A549 (cell line): Measurements from ENCODE around the gene NCOA5. TPM values are rescaled to one million over a fixed set of nuclear protein-coding genes. Genes with fewer than 3 reads are reported as not detected.

Experiments used
- ATAC-seq, 2 experiments: fragments of 200-7000 bp in 1 of 2; fragments of >200 bp in 1 of 2; cut with Nextera tagmentation in 1 of 2; cut with Tn5 transposase in 1 of 2; 3 replicates each; pipeline versions ENCODE4 v1.8.0 to v1.9.1; 2018 to 2020; ENCODE audit warnings: mild to moderate bottlenecking in 1 of 2, moderate library complexity in 1 of 2
- CTCF ChIA-PET: fragments of 300-600 bp; sonication (Branson Sonifier 250); formaldehyde crosslinking; extraction: SDS; loops from one replicate; lab custom pipeline; 2021; ENCODE audit warnings: antibody characterized with exemption, inconsistent platforms; lab: Yijun Ruan, JAX
- POLR2A ChIA-PET: fragments of 350-600 bp; formaldehyde crosslinking; extraction: SDS; loops from one replicate; lab custom pipeline; 2021; ENCODE audit warnings: antibody characterized with exemption, inconsistent platforms; lab: Yijun Ruan, JAX
- DNase-seq, 2 experiments: peaks; one replicate each; pipeline versions ENCODE4 v3.0.0 to v3.0.0-alpha.2; 2011 to 2016; ENCODE audit warnings: low read depth in 1 of 2, low spot score in 1 of 2
- FAIRE-seq: peaks from 2 replicates; lab custom pipeline; 2011; peaks lifted over from hg19 to GRCh38; lab: Jason Lieb, UNC
- H3K27ac ChIP-seq, 2 experiments: fragments of >200 bp; sonication (Bioruptor Twin); formaldehyde crosslinking; 3 replicates each; pipeline ENCODE4 v1.5.1; 2016 to 2017
- H3K4me1 ChIP-seq: fragments of >200 bp; sonication (Bioruptor Twin); formaldehyde crosslinking; 3 replicates; pipeline ENCODE4 v1.6.1; 2016
- H3K4me2 ChIP-seq: fragments of >200 bp; sonication (Bioruptor Twin); formaldehyde crosslinking; 3 replicates; pipeline ENCODE4 v1.6.1; 2016
- H3K4me3 ChIP-seq: fragments of >200 bp; sonication (Bioruptor Twin); formaldehyde crosslinking; 3 replicates; pipeline ENCODE4 v1.5.1; 2016
- H3K9me3 ChIP-seq: fragments of >200 bp; sonication (Bioruptor Twin); formaldehyde crosslinking; 3 replicates; pipeline ENCODE4 v1.6.1; 2016
- CEBPB ChIP-seq, 2 experiments: fragments of >200 bp in 1 of 2; sonication (Bioruptor Twin) in 1 of 2; formaldehyde crosslinking in 1 of 2; IDR thresholded peaks; 2 replicates each; pipeline ENCODE4 v1.6.1; 2012 to 2016
- CHD4 ChIP-seq: fragments of 200-600 bp; sonication (generic); IDR thresholded peaks from 2 replicates; pipeline ENCODE4 v1.6.1; 2016; ENCODE audit warnings: antibody characterized with exemption, mild to moderate bottlenecking, borderline replicate concordance
- EHF ChIP-seq: fragments of 250-450 bp; sonication (Bioruptor Pico); IDR thresholded peaks from 2 replicates; pipeline ENCODE4 v1.5.0; 2020; ENCODE audit warnings: mild to moderate bottlenecking
- EHMT2 ChIP-seq: fragments of 200-600 bp; sonication (generic); IDR thresholded peaks from 2 replicates; pipeline ENCODE4 v1.6.1; 2016; ENCODE audit warnings: antibody characterized with exemption, low read depth, mild to moderate bottlenecking, moderate library complexity
- ESRRA ChIP-seq: fragments of 150-350 bp; IDR thresholded peaks from 2 replicates; pipeline ENCODE4 v1.6.1; 2014; ENCODE audit warnings: mild to moderate bottlenecking, low read length, borderline replicate concordance
- FOSL2 ChIP-seq, 2 experiments: fragments of 450-650 bp in 1 of 2; fragments of >200 bp in 1 of 2; sonication (Bioruptor Twin) in 1 of 2; formaldehyde crosslinking; IDR thresholded peaks; 2 replicates each; pipeline versions ENCODE4 v1.5.0 to v1.6.1; 2016 to 2020; ENCODE audit warnings: mild to moderate bottlenecking in 1 of 2, moderate library complexity in 1 of 2
- GATA3 ChIP-seq: IDR thresholded peaks from 2 replicates; pipeline ENCODE4 v1.6.1; 2012; ENCODE audit warnings: borderline replicate concordance
- HEYL ChIP-seq: fragments of 250-450 bp; sonication (Bioruptor Pico); IDR thresholded peaks from 2 replicates; pipeline ENCODE4 v1.8.0; 2021; ENCODE audit warnings: mild to moderate bottlenecking, moderate library complexity
- JUN ChIP-seq, 2 experiments: fragments of >200 bp; sonication (Bioruptor Twin); formaldehyde crosslinking; IDR thresholded peaks; 2 replicates in 1 of 2; 3 replicates in 1 of 2; pipeline ENCODE4 v1.6.1; 2016 to 2017
- KDM1A ChIP-seq: fragments of 200-600 bp; sonication (generic); IDR thresholded peaks from 2 replicates; pipeline ENCODE4 v1.6.1; 2016; ENCODE audit warnings: low read depth, mild to moderate bottlenecking
- MAFK ChIP-seq: fragments of 450-650 bp; IDR thresholded peaks from 2 replicates; pipeline ENCODE4 v1.6.1; 2014; ENCODE audit not compliant: partially characterized antibody
- MAZ ChIP-seq: fragments of 150-350 bp; IDR thresholded peaks from 2 replicates; pipeline ENCODE4 v1.6.1; 2014; ENCODE audit warnings: antibody characterized with exemption, low read depth, low read length, borderline replicate concordance
- NFE2L2 ChIP-seq: fragments of 150-350 bp; conservative IDR thresholded peaks from 2 replicates; pipeline ENCODE4 v1.6.1; 2014; ENCODE audit warnings: low read length
- PHF8 ChIP-seq: fragments of 200-600 bp; sonication (generic); IDR thresholded peaks from 2 replicates; pipeline ENCODE4 v1.6.1; 2016; ENCODE audit warnings: low read depth, mild to moderate bottlenecking, antibody characterized with exemption, moderate library complexity, borderline replicate concordance
- SREBF2 ChIP-seq: fragments of 450-650 bp; IDR thresholded peaks from 2 replicates; pipeline ENCODE4 v1.6.1; 2014; ENCODE audit warnings: mild to moderate bottlenecking, moderate library complexity
- ZFP36 ChIP-seq: fragments of 450-650 bp; IDR thresholded peaks from 2 replicates; pipeline ENCODE4 v1.6.1; 2014; ENCODE audit warnings: borderline replicate concordance; ENCODE audit not compliant: partially characterized antibody
- ZSCAN20 ChIP-seq: fragments of 250-450 bp; sonication (Bioruptor Pico); IDR thresholded peaks from 2 replicates; pipeline ENCODE4 v1.8.0; 2022; ENCODE audit warnings: mild to moderate bottlenecking, moderate library complexity
- whole genome bisulfite sequencing: methylation state at CpG from one replicate; pipeline ENCODE4 v1.1.6; 2017; ENCODE audit errors: missing lambda C conversion rate; 5-methylcytosine and 5-hydroxymethylcytosine counted together
- polyA plus RNA-seq, 4 experiments: library from polyadenylated mRNA; depleted of rRNA in 3 of 4; stranded (reverse); fragments of >200 nt; fragmentation: RNase III in 1 of 4; extraction: RNeasy Plus Mini Kit Qiagen cat#74134 plus additional on column Dnase treatment in 1 of 4; gene quantifications; 2 replicates in 3 of 4; 3 replicates in 1 of 4; pipeline ENCODE4 v1.2.3, GENCODE V29; 2011 to 2017
- TF ChIP-seq, protein P1 (sequence below): fragments of >200 bp; sonication (Bioruptor Twin); formaldehyde crosslinking; IDR thresholded peaks from 3 replicates; pipeline ENCODE4 v1.6.1; 2016
- TF ChIP-seq, protein P2 (sequence below): IDR thresholded peaks from 2 replicates; pipeline ENCODE4 v1.6.1; 2012

The NCOA5 gene
- polyA plus RNA-seq, 2 of the 4 experiments (the other 2 are of a cell fraction), result 27.2 to 28.0 TPM

DNA sequence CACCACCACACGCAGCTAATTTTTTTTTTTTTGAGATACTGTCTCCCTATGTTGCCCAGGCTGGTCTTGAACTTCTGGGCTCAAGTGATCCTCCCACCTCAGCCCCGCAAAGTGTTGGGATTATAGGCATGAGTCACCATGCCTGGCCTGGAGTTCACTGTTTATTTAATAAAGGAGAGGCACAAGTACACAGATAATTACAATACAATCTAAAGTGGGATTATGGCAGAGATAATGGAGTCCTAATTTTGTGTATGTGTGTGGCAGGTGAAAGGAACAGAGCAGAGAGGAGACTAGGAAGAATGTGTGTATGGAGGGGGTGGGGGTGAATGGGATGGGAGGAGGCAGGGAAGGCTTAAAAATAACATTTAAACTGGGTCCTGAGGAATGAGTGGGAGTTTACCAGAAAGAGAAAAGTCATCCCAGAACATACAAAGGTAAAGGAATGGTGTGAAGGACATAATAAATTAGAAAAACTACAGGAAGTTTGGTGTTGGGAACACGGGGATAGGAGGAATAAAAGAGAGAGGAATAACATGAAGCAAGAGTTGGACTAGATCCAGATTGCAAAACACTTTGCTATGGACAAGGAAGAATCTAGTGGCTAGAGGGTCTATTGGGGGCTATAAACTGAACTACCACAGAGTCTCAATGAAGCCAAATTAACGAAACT, 4.4 kb downstream of the NCOA5 start:
- 25% methylated on average over 4 of the region's 4 CpGs for WGBS
- TF ChIP-seq CEBPB (IDR thresholded peaks at IDR 0.05), result peak; percentile 84 to 90
- no peak for TF ChIP-seq FOSL2 (IDR thresholded peaks at IDR 0.05)
- peak; percentile 89 for TF ChIP-seq FOSL2 (CRISPR knock-in tag; IDR thresholded peaks at IDR 0.05)
- TF ChIP-seq, protein P1, sequence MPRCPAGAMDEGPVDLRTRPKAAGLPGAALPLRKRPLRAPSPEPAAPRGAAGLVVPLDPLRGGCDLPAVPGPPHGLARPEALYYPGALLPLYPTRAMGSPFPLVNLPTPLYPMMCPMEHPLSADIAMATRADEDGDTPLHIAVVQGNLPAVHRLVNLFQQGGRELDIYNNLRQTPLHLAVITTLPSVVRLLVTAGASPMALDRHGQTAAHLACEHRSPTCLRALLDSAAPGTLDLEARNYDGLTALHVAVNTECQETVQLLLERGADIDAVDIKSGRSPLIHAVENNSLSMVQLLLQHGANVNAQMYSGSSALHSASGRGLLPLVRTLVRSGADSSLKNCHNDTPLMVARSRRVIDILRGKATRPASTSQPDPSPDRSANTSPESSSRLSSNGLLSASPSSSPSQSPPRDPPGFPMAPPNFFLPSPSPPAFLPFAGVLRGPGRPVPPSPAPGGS, result no peak
- TF ChIP-seq, protein P2, sequence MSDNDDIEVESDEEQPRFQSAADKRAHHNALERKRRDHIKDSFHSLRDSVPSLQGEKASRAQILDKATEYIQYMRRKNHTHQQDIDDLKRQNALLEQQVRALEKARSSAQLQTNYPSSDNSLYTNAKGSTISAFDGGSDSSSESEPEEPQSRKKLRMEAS, result 0 out of 2 replicates have a peak, but pooled peaks have one; percentile 17
- TF ChIP-seq ZFP36, result no peak
- no peak for TF ChIP-seq PHF8
- TF ChIP-seq EHMT2, result no peak
- no peak for TF ChIP-seq EHF (CRISPR knock-in tag)
- TF ChIP-seq GATA3, result peak; percentile 44; the same call in 1 of the 2 replicates
- TF ChIP-seq JUN (IDR thresholded peaks at IDR 0.05), result 0 out of 5 replicates have a peak, but pooled peaks of 1 of the 2 experiments have one; percentile 19
- no peak for TF ChIP-seq SREBF2
- no peak; the same call in 1 of the 2 replicates for TF ChIP-seq CHD4
- no peak for TF ChIP-seq NFE2L2
- TF ChIP-seq HEYL (CRISPR knock-in tag), result no peak
- TF ChIP-seq KDM1A, result no peak
- TF ChIP-seq, all 56 proteins: peak for 5
- Histone ChIP-seq H3K9me3 (no peaks in the 10 kb centered on the region), H3K4me2 (peak overlapping the region; percentile 79), H3K27ac (peak overlapping the region in 1 of 2 experiments; percentile 24; a peak in 3 of 6 replicates), H3K4me1 (peaks cover 45% of the 10 kb centered on the region), H3K4me3 (no peak overlapping the region)
- FAIRE-seq (no peak), ATAC-seq (peak in 1 of 2 experiments; percentile 17; a peak in 3 of 6 replicates), DNase-seq (peak; percentile 20 to 68)
- ChIA-PET CTCF (interaction anchor here (0.5 to 1.7 kb wide), 12 partner anchors 8 to 207 kb away, joined by 3 to 13 read pairs (median 3); no protein-coding TSS in a partner anchor), POLR2A (no interaction called here)

DNA sequence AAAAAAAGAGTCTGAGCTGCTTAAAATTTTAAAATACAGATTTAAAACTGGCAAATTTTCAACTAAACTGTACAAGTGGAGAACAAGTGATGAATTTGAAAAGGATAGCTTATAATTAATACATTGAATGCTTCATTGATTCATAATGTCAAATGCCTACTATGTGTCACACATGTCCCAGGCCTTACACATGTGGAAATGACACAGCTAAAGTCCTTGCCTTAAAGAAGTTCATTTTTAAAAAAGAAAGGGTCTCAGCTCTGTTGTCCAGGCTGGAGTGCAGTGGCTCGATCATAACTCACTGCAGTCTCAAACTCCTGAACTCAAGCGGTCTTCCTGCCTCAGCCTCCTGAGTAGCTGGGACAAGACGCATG, 5.0 kb downstream of the NCOA5 start:
- TF ChIP-seq ESRRA (no peak), EHMT2 (no peak), MAZ (no peak), SREBF2 (no peak)
- TF ChIP-seq, all 56 proteins: peak for 0
- CTCF ChIA-PET, result interaction anchor here (0.5 to 1.7 kb wide), 9 partner anchors 10 to 207 kb away, joined by 3 to 13 read pairs (median 4); no protein-coding TSS in a partner anchor

DNA sequence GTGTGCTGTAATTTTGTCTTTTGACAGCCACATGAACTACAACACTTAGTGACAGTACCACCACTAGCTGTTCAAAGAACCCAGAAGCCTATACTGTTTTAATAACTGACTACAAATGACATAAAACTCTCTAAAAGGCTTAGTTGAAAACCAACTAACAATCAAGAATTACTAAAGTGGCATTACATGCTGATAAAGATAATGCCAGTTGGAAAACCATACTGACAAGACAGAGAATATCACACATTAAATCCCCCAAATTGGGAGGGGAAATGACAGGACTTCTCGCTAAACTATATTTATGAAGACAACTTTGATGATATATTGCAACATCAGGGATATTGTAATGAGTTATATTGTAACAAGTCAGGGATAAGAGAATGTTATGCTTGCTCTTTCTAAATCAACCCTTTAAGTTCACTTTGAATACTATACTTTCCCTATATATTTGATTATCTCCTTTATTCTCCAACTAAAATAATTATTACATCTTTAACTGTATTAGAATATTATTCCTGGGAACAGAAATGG, 6.2 kb downstream of the NCOA5 start:
- ATAC-seq (no peak), DNase-seq (no peak), FAIRE-seq (no peak)
- peak; percentile 30 for TF ChIP-seq MAFK
- TF ChIP-seq ZSCAN20, result no peak
- peaks cover 45% of the 10 kb centered on the region for H3K4me1 ChIP-seq
- no peak overlapping the region for H3K27ac ChIP-seq
- CTCF ChIA-PET, result interaction anchor here (1.0 to 1.7 kb wide), 3 partner anchors 18 to 91 kb away, joined by 3 to 13 read pairs (median 3); no protein-coding TSS in a partner anchor
- 100% methylated on average over 1 of the region's 1 CpG for WGBS
- no peak overlapping the region for H3K4me3 ChIP-seq
- H3K9me3 ChIP-seq, result no peaks in the 10 kb centered on the region
- POLR2A ChIA-PET, result no interaction called here
- no peak overlapping the region for H3K4me2 ChIP-seq

More for the DNA sequence above, 5.0 kb downstream of the NCOA5 start:
- ATAC-seq, result no peak
- H3K4me1 ChIP-seq, result peaks cover 45% of the 10 kb centered on the region
- 58% methylated on average over 3 of the region's 3 CpGs for WGBS
- H3K4me3 ChIP-seq, result no peak overlapping the region
- H3K9me3 ChIP-seq, result no peaks in the 10 kb centered on the region
- DNase-seq, result no peak
- POLR2A ChIA-PET, result no interaction called here
- H3K4me2 ChIP-seq, result peak overlapping the region; percentile 79
- peak overlapping the region in 1 of 2 experiments; percentile 24; a peak in 3 of 6 replicates for H3K27ac ChIP-seq
- FAIRE-seq, result no peak
